ENCODE measurements around the gene ATN1.
"Not testable (repeated sequence)": the region's sequence is repeated elsewhere in the genome, so short reads cannot be mapped to it uniquely, and the experiment has no call there.

Gene ATN1

GRCh38 chr12:6883683-6884082, 44.1 kb upstream of the ATN1 start:
- H3K9me2 ChIP-seq (replicated peaks; ENCODE audit: control insufficient read depth, low read length) = no peaks in the 10 kb centered on the region
- H3K4me3 ChIP-seq (ENCODE audit: low read length) = no peak overlapping the region
- no peaks in the 10 kb centered on the region for H3K9me3 ChIP-seq (ENCODE audit: control insufficient read depth, insufficient read depth, low read length)
- no peak for TF ChIP-seq EZH2phosphoT487 (IDR thresholded peaks at IDR 0.05; ENCODE audit: borderline replicate concordance, low read length)
- TF ChIP-seq, protein P1, sequence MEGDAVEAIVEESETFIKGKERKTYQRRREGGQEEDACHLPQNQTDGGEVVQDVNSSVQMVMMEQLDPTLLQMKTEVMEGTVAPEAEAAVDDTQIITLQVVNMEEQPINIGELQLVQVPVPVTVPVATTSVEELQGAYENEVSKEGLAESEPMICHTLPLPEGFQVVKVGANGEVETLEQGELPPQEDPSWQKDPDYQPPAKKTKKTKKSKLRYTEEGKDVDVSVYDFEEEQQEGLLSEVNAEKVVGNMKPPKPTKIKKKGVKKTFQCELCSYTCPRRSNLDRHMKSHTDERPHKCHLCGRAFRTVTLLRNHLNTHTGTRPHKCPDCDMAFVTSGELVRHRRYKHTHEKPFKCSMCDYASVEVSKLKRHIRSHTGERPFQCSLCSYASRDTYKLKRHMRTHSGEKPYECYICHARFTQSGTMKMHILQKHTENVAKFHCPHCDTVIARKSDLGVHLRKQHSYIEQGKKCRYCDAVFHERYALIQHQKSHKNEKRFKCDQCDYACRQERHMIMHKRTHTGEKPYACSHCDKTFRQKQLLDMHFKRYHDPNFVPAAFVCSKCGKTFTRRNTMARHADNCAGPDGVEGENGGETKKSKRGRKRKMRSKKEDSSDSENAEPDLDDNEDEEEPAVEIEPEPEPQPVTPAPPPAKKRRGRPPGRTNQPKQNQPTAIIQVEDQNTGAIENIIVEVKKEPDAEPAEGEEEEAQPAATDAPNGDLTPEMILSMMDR (IDR thresholded peaks at IDR 0.05; ENCODE audit: low read depth, low read length, poor library complexity, severe bottlenecking) = no peak
- no peak overlapping the region for H3K4me2 ChIP-seq (ENCODE audit: low read length)
- H3F3A ChIP-seq (ENCODE audit: control insufficient read depth, insufficient read depth) = no peaks in the 10 kb centered on the region
- no peak overlapping the region for H3K27ac ChIP-seq (ENCODE audit: low read depth, low read length)
- H3K36me3 ChIP-seq (ENCODE audit: control insufficient read depth, low read length) = peaks cover 6% of the 10 kb centered on the region
- H3K4me1 ChIP-seq (ENCODE audit: control insufficient read depth, low read length) = no peaks in the 10 kb centered on the region
- no peaks in the 10 kb centered on the region for H4K20me1 ChIP-seq (ENCODE audit: control insufficient read depth, insufficient read depth, low read depth, low read length)
- no peaks in the 10 kb centered on the region for H3K79me2 ChIP-seq (ENCODE audit: control insufficient read depth, low read length)
- no peaks in the 10 kb centered on the region for H3K27me3 ChIP-seq (ENCODE audit: control insufficient read depth, low read length)

DNA sequence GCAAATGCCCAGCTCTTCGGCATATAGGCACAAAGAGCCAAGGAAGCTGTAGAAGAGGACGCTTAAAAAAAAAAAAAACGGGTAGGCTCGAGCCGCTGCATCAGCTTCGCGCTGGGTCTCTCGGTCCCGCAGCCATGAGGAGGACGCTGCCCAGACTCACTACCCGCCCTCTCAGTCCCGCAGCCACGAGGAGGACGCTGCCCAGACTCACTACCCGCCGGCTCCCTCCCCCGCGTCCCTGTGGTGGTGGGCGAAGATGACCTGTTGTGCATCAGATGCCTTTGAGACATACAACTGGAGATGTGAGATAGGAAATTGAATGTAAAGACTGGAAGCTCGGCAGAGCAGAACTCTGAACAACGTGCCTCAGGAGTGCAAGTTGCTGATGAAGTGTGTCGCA, 43.2 kb upstream of the ATN1 start:
- Histone ChIP-seq H3K9me2 (replicated peaks; ENCODE audit: control insufficient read depth, low read length) (no peaks in the 10 kb centered on the region), H3K27ac (ENCODE audit: low read depth, low read length) (no peak overlapping the region), H3K4me1 (ENCODE audit: control insufficient read depth, low read length) (no peaks in the 10 kb centered on the region), H3K4me3 (ENCODE audit: low read length) (no peak overlapping the region), H4K20me1 (ENCODE audit: control insufficient read depth, insufficient read depth, low read depth, low read length) (no peaks in the 10 kb centered on the region), H3K27me3 (ENCODE audit: control insufficient read depth, low read length) (no peaks in the 10 kb centered on the region), H3K9me3 (ENCODE audit: control insufficient read depth, insufficient read depth, low read length) (no peaks in the 10 kb centered on the region), H3K79me2 (ENCODE audit: control insufficient read depth, low read length) (no peaks in the 10 kb centered on the region), H3F3A (ENCODE audit: control insufficient read depth, insufficient read depth) (no peaks in the 10 kb centered on the region), H3K36me3 (ENCODE audit: control insufficient read depth, low read length) (peaks cover 6% of the 10 kb centered on the region), H3K4me2 (ENCODE audit: low read length) (no peak overlapping the region)
- TF ChIP-seq, protein P1 (IDR thresholded peaks at IDR 0.05; ENCODE audit: low read depth, low read length, poor library complexity, severe bottlenecking) = no peak
- no peak for TF ChIP-seq EZH2phosphoT487 (IDR thresholded peaks at IDR 0.05; ENCODE audit: borderline replicate concordance, low read length)

DNA sequence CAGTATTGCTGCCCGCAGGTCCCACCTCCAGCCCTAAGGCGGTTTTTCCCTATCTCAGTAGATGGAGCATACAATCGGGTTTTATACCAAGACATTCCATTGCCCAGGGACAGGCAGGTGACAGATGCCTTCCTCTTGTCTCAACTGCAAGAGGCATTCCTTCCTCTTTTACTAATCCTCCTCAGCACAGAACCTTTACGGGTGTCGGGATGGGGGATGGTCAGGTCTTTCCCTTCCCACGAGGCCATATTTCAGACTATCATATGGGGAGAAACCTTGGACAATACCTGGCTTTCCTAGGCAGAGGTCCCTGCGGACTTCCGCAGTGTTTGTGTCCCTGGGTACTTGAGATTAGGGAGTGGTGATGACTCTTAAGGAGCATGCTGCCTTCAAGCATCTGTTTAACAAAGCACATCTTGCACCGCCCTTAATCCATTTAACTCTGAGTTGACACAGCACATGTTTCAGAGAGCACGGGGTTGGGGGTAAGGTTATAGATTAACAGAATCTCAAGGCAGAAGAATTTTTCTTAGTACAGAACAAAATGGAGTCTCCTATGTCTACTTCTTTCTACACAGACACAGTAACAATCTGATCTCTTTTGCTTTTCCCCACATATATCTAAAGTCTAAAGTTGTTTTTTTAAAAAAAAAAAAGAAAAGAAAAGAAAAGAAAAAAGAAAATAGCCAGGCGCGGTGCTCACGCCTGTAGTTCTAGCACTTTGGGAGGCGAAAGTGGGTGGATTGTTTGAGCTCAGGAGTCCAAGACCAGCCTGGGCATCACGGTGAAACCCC, 41.4 kb upstream of the ATN1 start:
- not testable (repeated sequence) for H3K4me3 ChIP-seq (ENCODE audit: low read length); H3K27ac ChIP-seq (ENCODE audit: low read depth, low read length); H3K9me2 ChIP-seq (replicated peaks; ENCODE audit: control insufficient read depth, low read length); H3K9me3 ChIP-seq (ENCODE audit: control insufficient read depth, insufficient read depth, low read length); H3K79me2 ChIP-seq (ENCODE audit: control insufficient read depth, low read length); H3K4me2 ChIP-seq (ENCODE audit: low read length); H3F3A ChIP-seq (ENCODE audit: control insufficient read depth, insufficient read depth); H4K20me1 ChIP-seq (ENCODE audit: control insufficient read depth, insufficient read depth, low read depth, low read length); H3K4me1 ChIP-seq (ENCODE audit: control insufficient read depth, low read length); H3K36me3 ChIP-seq (ENCODE audit: control insufficient read depth, low read length); H3K27me3 ChIP-seq (ENCODE audit: control insufficient read depth, low read length)

DNA sequence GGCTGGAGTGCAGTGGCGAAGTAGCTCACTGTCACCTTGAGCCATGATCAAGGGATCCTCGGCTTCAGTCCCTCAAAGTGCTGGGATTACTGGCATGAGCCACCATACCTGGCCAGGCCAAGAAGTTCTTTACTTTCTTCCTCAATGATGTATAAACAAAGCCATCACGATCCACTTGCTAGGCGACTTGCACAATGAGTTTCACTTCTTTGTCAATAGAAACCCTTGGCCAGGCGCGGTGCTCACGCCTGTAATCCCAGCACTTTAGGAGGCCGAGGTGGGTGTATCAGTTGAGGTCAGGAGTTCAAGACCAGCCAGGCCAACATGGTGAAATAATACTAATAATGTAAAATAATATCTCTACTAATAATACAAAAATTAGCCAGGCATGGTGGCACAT, 40.3 kb upstream of the ATN1 start:
- Histone ChIP-seq H3K4me2 (ENCODE audit: low read length) (no peak overlapping the region), H4K20me1 (ENCODE audit: control insufficient read depth, insufficient read depth, low read depth, low read length) (no peaks in the 10 kb centered on the region), H3K4me1 (ENCODE audit: control insufficient read depth, low read length) (peaks cover 17% of the 10 kb centered on the region), H3K27ac (ENCODE audit: low read depth, low read length) (no peak overlapping the region), H3K79me2 (ENCODE audit: control insufficient read depth, low read length) (no peaks in the 10 kb centered on the region), H3K36me3 (ENCODE audit: control insufficient read depth, low read length) (peaks cover 6% of the 10 kb centered on the region), H3K27me3 (ENCODE audit: control insufficient read depth, low read length) (no peaks in the 10 kb centered on the region), H3F3A (ENCODE audit: control insufficient read depth, insufficient read depth) (0 out of 2 replicates have a peak, but pooled peaks cover 2% of the 10 kb centered on the region), H3K9me2 (replicated peaks; ENCODE audit: control insufficient read depth, low read length) (no peaks in the 10 kb centered on the region), H3K9me3 (ENCODE audit: control insufficient read depth, insufficient read depth, low read length) (no peaks in the 10 kb centered on the region), H3K4me3 (ENCODE audit: low read length) (no peak overlapping the region)
- TF ChIP-seq EZH2phosphoT487 (IDR thresholded peaks at IDR 0.05; ENCODE audit: borderline replicate concordance, low read length) = no peak
- TF ChIP-seq, protein P1 (IDR thresholded peaks at IDR 0.05; ENCODE audit: low read depth, low read length, poor library complexity, severe bottlenecking) = no peak

All from DOHH2 (cell line).